SU-DHL-6 (cell line): ENCODE results near the gene SMARCA5.

Experiments used
- H2AFZ ChIP-seq: fragments of 200-600 bp; sonication (generic); 2 replicates; pipeline ENCODE4 v1.6.1; 2014; ENCODE audit warnings: low read depth, mild to moderate bottlenecking, moderate library complexity, mixed read lengths, antibody characterized with exemption, low read length; ENCODE audit not compliant: severe bottlenecking
- H3F3A ChIP-seq: fragments of 200-600 bp; shearing (Covaris generic); 2 replicates; pipeline ENCODE4 v1.6.0; 2016; ENCODE audit warnings: antibody characterized with exemption, mild to moderate bottlenecking; ENCODE audit not compliant: insufficient read depth
- H3K27ac ChIP-seq: fragments of 200-600 bp; sonication (generic); 2 replicates; pipeline ENCODE4 v1.5.1; 2016; ENCODE audit warnings: low read depth, mild to moderate bottlenecking, low read length, moderate library complexity, mixed read lengths
- H3K27me3 ChIP-seq: fragments of 200-600 bp; sonication (generic), shearing (Covaris generic); 2 replicates; pipeline ENCODE4 v1.6.0; 2014; ENCODE audit warnings: mild to moderate bottlenecking, low read length
- H3K36me3 ChIP-seq: fragments of 200-600 bp; sonication (generic); 2 replicates; pipeline ENCODE4 v1.6.1; 2014; ENCODE audit warnings: mild to moderate bottlenecking, low read length, mixed read lengths
- H3K4me2 ChIP-seq: fragments of 300-600, 200-600 bp; shearing (Covaris generic), sonication (generic); 2 replicates; pipeline ENCODE4 v1.6.0; 2014; ENCODE audit warnings: low read length, low read depth, mild to moderate bottlenecking; ENCODE audit not compliant: poor library complexity, severe bottlenecking
- H3K4me3 ChIP-seq: fragments of 200-600 bp; sonication (generic); 2 replicates; pipeline ENCODE4 v1.5.1; 2014; ENCODE audit warnings: antibody characterized with exemption, low read length, mild to moderate bottlenecking, mixed read lengths; ENCODE audit not compliant: insufficient read depth, poor library complexity, severe bottlenecking
- H3K79me2 ChIP-seq: fragments of 200-600 bp; sonication (generic); 2 replicates; pipeline ENCODE4 v1.6.1; 2014; ENCODE audit warnings: mild to moderate bottlenecking, low read length, moderate library complexity; ENCODE audit not compliant: insufficient read depth
- H3K9ac ChIP-seq: fragments of 200-600 bp; sonication (generic); 2 replicates; pipeline ENCODE4 v1.7.0; 2014; ENCODE audit warnings: mild to moderate bottlenecking, low read length
- H3K9me2 ChIP-seq: fragments of 200-600 bp; sonication (generic); replicated peaks from 2 replicates; pipeline ENCODE4 v1.6.1; 2014; ENCODE audit warnings: low read length; ENCODE audit not compliant: insufficient read depth
- H3K9me3 ChIP-seq: fragments of 200-600 bp; sonication (generic); 2 replicates; pipeline ENCODE4 v1.6.1; 2014; ENCODE audit warnings: low read length, mixed read lengths; ENCODE audit not compliant: insufficient read depth
- H4K20me1 ChIP-seq: fragments of 200-600 bp; sonication (generic); 2 replicates; pipeline ENCODE4 v1.6.1; 2014; ENCODE audit warnings: low read depth, mild to moderate bottlenecking, antibody characterized with exemption, low read length, moderate library complexity, mixed read lengths
- CTCF ChIP-seq: fragments of 200-600 bp; sonication (generic); IDR thresholded peaks from one replicate; pipeline ENCODE4 v1.5.1; 2017; ENCODE audit warnings: antibody characterized with exemption, mild to moderate bottlenecking, low read length, moderate library complexity; ENCODE audit not compliant: insufficient read depth, poor library complexity, severe bottlenecking
- EZH2phosphoT487 ChIP-seq: fragments of 200-600 bp; sonication (generic), shearing (Covaris generic); conservative IDR thresholded peaks from 2 replicates; pipeline ENCODE4 v1.6.1; 2018; ENCODE audit warnings: mild to moderate bottlenecking, antibody characterized with exemption, low read length, moderate library complexity, mixed read lengths

Gene SMARCA5

DNA sequence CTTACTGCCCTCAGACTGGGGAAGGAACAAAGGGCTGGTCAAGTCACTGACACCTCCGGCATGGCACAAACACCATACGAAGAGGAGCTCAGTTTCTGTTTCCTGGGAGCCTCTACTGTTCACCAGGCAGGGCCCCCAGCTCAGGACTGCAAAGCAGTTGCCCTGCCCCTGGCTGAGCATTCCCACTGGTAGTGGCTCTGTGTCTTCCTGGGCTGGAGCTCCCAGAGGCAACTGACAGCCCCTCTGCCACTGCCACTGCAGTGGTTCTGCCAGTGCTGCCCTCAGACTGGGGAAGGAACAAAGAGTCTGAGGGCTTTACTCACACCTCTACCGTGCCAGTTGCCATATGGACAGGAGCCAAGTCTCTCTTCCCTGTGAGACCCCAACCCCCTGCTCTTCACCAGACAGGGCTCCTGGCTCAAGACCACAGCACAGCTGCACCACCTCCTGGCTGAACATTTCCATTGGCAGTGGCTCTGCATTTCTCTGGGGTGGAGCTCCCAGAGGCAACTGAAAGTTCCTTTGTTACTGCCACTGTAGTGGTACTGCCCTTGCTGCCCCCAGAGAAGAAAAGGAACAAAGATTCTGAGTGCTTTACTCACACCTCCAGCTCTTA lies 67.9 kb downstream of the SMARCA5 start:
- Histone ChIP-seq H3K9ac (no peak overlapping the region), H3F3A (no peaks in the 10 kb centered on the region), H3K79me2 (no peaks in the 10 kb centered on the region), H3K27ac (no peak overlapping the region), H3K9me3 (no peaks in the 10 kb centered on the region), H2AFZ (no peak overlapping the region), H3K4me3 (no peak overlapping the region), H4K20me1 (no peaks in the 10 kb centered on the region), H3K27me3 (no peaks in the 10 kb centered on the region), H3K9me2 (no peaks in the 10 kb centered on the region), H3K4me2 (no peak overlapping the region), H3K36me3 (no peaks in the 10 kb centered on the region)
- TF ChIP-seq EZH2phosphoT487 (no peak), CTCF (no peak)

- no peaks in the 10 kb centered on the region for H3K9me3 ChIP-seq
- H3K27ac ChIP-seq, result no peak overlapping the region
- H3K9me2 ChIP-seq, result no peaks in the 10 kb centered on the region
- H2AFZ ChIP-seq, result no peak overlapping the region
- H4K20me1 ChIP-seq, result no peaks in the 10 kb centered on the region
- TF ChIP-seq CTCF (no peak), EZH2phosphoT487 (no peak)
- H3K79me2 ChIP-seq, result no peaks in the 10 kb centered on the region
- no peaks in the 10 kb centered on the region for H3K36me3 ChIP-seq
- no peaks in the 10 kb centered on the region for H3F3A ChIP-seq
- H3K4me2 ChIP-seq, result no peak overlapping the region
- no peaks in the 10 kb centered on the region for H3K27me3 ChIP-seq
- no peak overlapping the region for H3K9ac ChIP-seq
- H3K4me3 ChIP-seq, result no peak overlapping the region
Measured at GRCh38 chr4:143585548-143585947, 72.0 kb downstream of the SMARCA5 start.

DNA sequence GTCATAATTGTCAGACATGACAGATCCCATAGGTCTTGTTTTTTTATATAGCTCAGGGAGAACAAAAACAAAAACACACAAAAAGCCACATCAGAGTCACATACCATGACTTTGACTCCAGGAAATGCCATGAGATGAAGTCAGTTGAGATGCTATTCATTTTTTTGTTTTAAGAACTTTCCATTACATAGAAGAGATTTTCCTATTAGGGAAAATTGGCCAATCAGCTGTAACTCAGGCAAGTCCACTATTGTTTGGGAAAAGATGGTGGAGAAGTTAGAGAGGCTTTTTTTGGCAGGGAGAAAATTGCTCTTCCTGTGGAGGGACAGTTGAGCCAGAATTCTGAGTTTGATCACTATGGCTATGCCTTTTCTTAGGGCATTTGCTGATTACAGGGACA lies 72.6 kb downstream of the SMARCA5 start:
- Histone ChIP-seq H2AFZ (no peak overlapping the region), H3K27me3 (no peaks in the 10 kb centered on the region), H3K79me2 (no peaks in the 10 kb centered on the region), H4K20me1 (no peaks in the 10 kb centered on the region), H3K4me3 (no peak overlapping the region), H3F3A (no peaks in the 10 kb centered on the region), H3K36me3 (no peaks in the 10 kb centered on the region), H3K9me3 (no peaks in the 10 kb centered on the region), H3K4me2 (no peak overlapping the region), H3K9ac (no peak overlapping the region), H3K27ac (no peak overlapping the region), H3K9me2 (no peaks in the 10 kb centered on the region)
- TF ChIP-seq EZH2phosphoT487 (no peak), CTCF (no peak)

DNA sequence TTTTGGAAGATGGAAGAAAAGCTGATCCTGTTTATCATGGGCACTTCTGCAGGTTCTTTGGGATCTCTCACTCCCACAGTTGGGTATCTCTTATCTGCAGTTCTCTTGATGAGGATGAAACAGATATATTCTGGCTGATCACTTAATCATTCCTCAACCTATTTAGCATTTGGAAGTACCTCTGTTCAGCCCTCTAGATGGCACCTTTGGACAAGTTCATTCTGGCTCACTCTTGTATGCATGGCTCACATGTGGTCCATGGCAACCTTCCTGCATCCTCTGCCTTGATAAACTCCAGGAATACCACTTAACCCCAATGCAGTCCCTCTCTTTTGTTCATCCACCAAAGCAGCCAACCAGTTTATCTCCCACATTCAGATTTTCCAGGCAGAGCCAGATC lies 74.2 kb downstream of the SMARCA5 start:
- H3K4me3 ChIP-seq, result no peak overlapping the region
- TF ChIP-seq EZH2phosphoT487 (no peak), CTCF (no peak)
- no peaks in the 10 kb centered on the region for H3K27me3 ChIP-seq

More for the DNA sequence above, 74.2 kb downstream of the SMARCA5 start:
- Histone ChIP-seq H4K20me1 (no peaks in the 10 kb centered on the region), H3K9me3 (no peaks in the 10 kb centered on the region), H3K9ac (no peak overlapping the region), H3F3A (no peaks in the 10 kb centered on the region), H3K36me3 (no peaks in the 10 kb centered on the region), H3K4me2 (no peak overlapping the region), H3K79me2 (no peaks in the 10 kb centered on the region), H2AFZ (no peak overlapping the region), H3K9me2 (no peaks in the 10 kb centered on the region), H3K27ac (no peak overlapping the region)
